HG03342 (cell line): ENCODE data around the gene DUSP15.
"Not testable (repeated sequence)": the region's sequence is repeated elsewhere in the genome, so short reads cannot be mapped to it uniquely, and the experiment has no call there.

Source experiments
- ATAC-seq: cut with Tn5 transposase; IDR thresholded peaks from one replicate; pipeline ENCODE4 v1.9.1; 2021; ENCODE audit warnings: mild to moderate bottlenecking, moderate library complexity; ENCODE audit not compliant: unreplicated experiment

Gene DUSP15

GRCh38 chr20:31869942-31870725 lies at the start of gene DUSP15, which contains the start of gene TTLL9:
TSS of gene DUSP15 (minus strand) at chr20:31870527. CDS start at chr20:31870337, 190 bp downstream.
TSS of gene TTLL9 (plus strand) at chr20:31870634. CDS start at chr20:31871127, 493 bp downstream.
- no peak for ATAC-seq

GRCh38 chr20:31919410-31920155 lies 49.3 kb upstream of the DUSP15 start:
- no peak for ATAC-seq

- ATAC-seq = no peak
These were observed 48.3 kb upstream of the DUSP15 start for GRCh38 chr20:31918466-31919105.

- not testable (repeated sequence) for ATAC-seq
These were observed 47.7 kb upstream of the DUSP15 start for GRCh38 chr20:31917962-31918412.

- ATAC-seq = no peak
These were observed 46.4 kb upstream of the DUSP15 start for GRCh38 chr20:31916708-31917107.

GRCh38 chr20:31915491-31916280 lies 45.4 kb upstream of the DUSP15 start:
- ATAC-seq = no peak

- no peak for ATAC-seq
These were observed 43.8 kb upstream of the DUSP15 start for GRCh38 chr20:31914170-31914569.

GRCh38 chr20:31913431-31914157 lies 43.3 kb upstream of the DUSP15 start:
- no peak for ATAC-seq

GRCh38 chr20:31910071-31910803 lies 39.9 kb upstream of the DUSP15 start:
- no peak for ATAC-seq

GRCh38 chr20:31909253-31910070 lies 39.1 kb upstream of the DUSP15 start:
- ATAC-seq = no peak

GRCh38 chr20:31908424-31908823 lies 38.1 kb upstream of the DUSP15 start:
- ATAC-seq = no peak

- no peak for ATAC-seq
These were observed 37.7 kb upstream of the DUSP15 start for GRCh38 chr20:31908016-31908415.

- ATAC-seq = no peak
These were observed 36.7 kb upstream of the DUSP15 start for GRCh38 chr20:31907046-31907445.

GRCh38 chr20:31906001-31906400 lies 35.7 kb upstream of the DUSP15 start:
- no peak for ATAC-seq

GRCh38 chr20:31903627-31904386 lies 33.5 kb upstream of the DUSP15 start:
- ATAC-seq = no peak

- no peak for ATAC-seq
These were observed 31.3 kb upstream of the DUSP15 start for GRCh38 chr20:31901615-31902014.

GRCh38 chr20:31897541-31897940 lies 27.2 kb upstream of the DUSP15 start:
- no peak for ATAC-seq

GRCh38 chr20:31896049-31896448 lies 25.7 kb upstream of the DUSP15 start:
- ATAC-seq = no peak
